Measurements from ENCODE around the gene CLDN10. TPM values are rescaled to one million over a fixed set of nuclear protein-coding genes. Genes with fewer than 3 reads are reported as not detected.

CLDN10 gene
- total RNA-seq, 1 experiment from 2014 or later: 10.5 TPM

- POLR2A ChIA-PET: no interaction called here
These were observed 36.0 kb upstream of the CLDN10 start for GRCh38 chr13:95516492-95516891.

GRCh38 chr13:95523598-95523997 is 28.9 kb upstream of the CLDN10 start:
- DNase-seq (ENCODE audit: low read depth, low spot score) (no peak), ATAC-seq (no peak)
- no peak for TF ChIP-seq POLR2AphosphoS5 (IDR thresholded peaks at IDR 0.05; ENCODE audit: low read depth, low read length)
- no peak for TF ChIP-seq CTCF (IDR thresholded peaks at IDR 0.05)
- no peak for TF ChIP-seq REST (IDR thresholded peaks at IDR 0.05; ENCODE audit: insufficient read depth in 1 of 2, low read depth in 2 of 2, low read length in 1 of 2)
- TF ChIP-seq TCF7L2 (IDR thresholded peaks at IDR 0.05; ENCODE audit: low read depth, low read length): no peak
- TF ChIP-seq SIN3A (IDR thresholded peaks at IDR 0.05; ENCODE audit: borderline replicate concordance, insufficient read depth, low read depth, low read length): no peak
- no TSS peak for BruUV-seq (replicated peaks)
- intact Hi-C loops (cut with micrococcal nuclease; ENCODE audit: unreplicated experiment): no loop called here
- Histone ChIP-seq H3K27me3 (ENCODE audit: control insufficient read depth, insufficient read depth, low read length) (no peaks in the 10 kb centered on the region), H3K4me3 (ENCODE audit: low read depth in 2 of 2, low read length in 2 of 2) (no peak overlapping the region), H3K36me3 (ENCODE audit: control insufficient read depth, insufficient read depth, low read length) (no peaks in the 10 kb centered on the region), H3K27ac (ENCODE audit: low read length) (no peak overlapping the region), H3K9me3 (ENCODE audit: control insufficient read depth, insufficient read depth, low read depth, low read length) (no peaks in the 10 kb centered on the region), H3K4me1 (ENCODE audit: control insufficient read depth, insufficient read depth, low read length) (no peaks in the 10 kb centered on the region)
- ChIA-PET POLR2A (no interaction called here), CTCF (no interaction called here)
- in situ Hi-C loops (cut with HindIII; ENCODE audit: low pct_unique_long_range_greater_than_20kb, low sequenced_read_pairs): no loop called here

More at GRCh38 chr13:95516492-95516891, 36.0 kb upstream of the CLDN10 start:
- BruUV-seq (replicated peaks): no TSS peak
- DNase-seq (ENCODE audit: low read depth, low spot score) (no peak), ATAC-seq (no peak)
- intact Hi-C loops (cut with micrococcal nuclease; ENCODE audit: unreplicated experiment) (no loop called here), in situ Hi-C loops (cut with HindIII; ENCODE audit: low pct_unique_long_range_greater_than_20kb, low sequenced_read_pairs) (no loop called here)
- CTCF ChIA-PET: no interaction called here
- Histone ChIP-seq H3K27me3 (ENCODE audit: control insufficient read depth, insufficient read depth, low read length) (no peaks in the 10 kb centered on the region), H3K4me1 (ENCODE audit: control insufficient read depth, insufficient read depth, low read length) (no peaks in the 10 kb centered on the region), H3K36me3 (ENCODE audit: control insufficient read depth, insufficient read depth, low read length) (no peaks in the 10 kb centered on the region), H3K9me3 (ENCODE audit: control insufficient read depth, insufficient read depth, low read depth, low read length) (no peaks in the 10 kb centered on the region), H3K4me3 (ENCODE audit: low read depth in 2 of 2, low read length in 2 of 2) (no peak overlapping the region), H3K27ac (ENCODE audit: low read length) (no peak overlapping the region)
- TF ChIP-seq SIN3A (IDR thresholded peaks at IDR 0.05; ENCODE audit: borderline replicate concordance, insufficient read depth, low read depth, low read length) (no peak), REST (IDR thresholded peaks at IDR 0.05; ENCODE audit: insufficient read depth in 1 of 2, low read depth in 2 of 2, low read length in 1 of 2) (no peak), TCF7L2 (IDR thresholded peaks at IDR 0.05; ENCODE audit: low read depth, low read length) (no peak), CTCF (IDR thresholded peaks at IDR 0.05) (no peak)
